ENCODE data around the gene CEACAM1. TPM values are rescaled to one million over a fixed set of nuclear protein-coding genes. Genes with fewer than 3 reads are reported as not detected.
A peak's percentile ranks its signal among the peaks of the same experiment; 100 is the strongest.

CEACAM1 gene
- total RNA-seq, 2 experiments from 2014 or later = 1.2 to 2.0 TPM

DNA sequence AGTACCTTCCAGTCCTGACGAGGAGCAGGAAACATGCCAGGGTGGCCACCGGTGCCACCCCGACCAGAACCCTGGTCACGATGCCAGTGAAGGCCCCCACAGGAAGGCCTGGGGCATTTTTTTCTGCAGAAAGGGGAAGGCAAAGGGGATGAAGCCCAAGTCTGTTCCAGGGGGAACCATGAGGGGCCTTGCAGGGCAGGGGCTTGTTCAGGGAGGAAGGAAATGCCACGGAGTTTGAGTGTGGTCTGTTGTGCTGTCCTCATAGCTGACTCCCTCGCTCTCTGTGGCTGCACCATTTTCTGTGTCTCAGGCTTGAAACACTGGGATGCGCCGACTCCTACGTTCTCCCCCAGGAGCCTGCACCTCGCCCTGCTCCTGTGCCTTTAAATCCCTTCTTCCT, 27.5 kb upstream of the CEACAM1 start:
- intact Hi-C loops (cut with DNase I, micrococcal nuclease) = no loop called here

DNA sequence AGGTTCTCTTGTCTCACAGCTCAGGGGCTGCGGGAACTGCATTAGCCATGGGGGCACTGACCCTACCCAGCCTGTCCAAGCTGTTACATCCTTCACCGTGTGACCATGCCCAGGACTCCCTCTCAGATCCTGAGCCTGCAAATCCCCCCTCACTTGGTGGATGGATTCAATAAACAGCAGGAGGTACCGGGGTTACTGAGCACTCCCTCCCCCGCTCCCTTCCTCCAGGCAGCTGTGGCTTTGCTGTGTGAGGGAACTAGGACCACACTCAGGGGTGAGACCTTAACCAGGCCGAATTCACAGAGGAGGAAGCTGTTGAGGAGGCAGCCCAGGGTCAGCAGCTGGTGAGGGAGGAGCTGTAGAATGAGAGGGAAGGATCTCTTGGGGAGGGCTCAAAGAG, 27.0 kb upstream of the CEACAM1 start:
- Mint-ChIP-seq H3K36me3 (ENCODE audit: low read depth) (no peaks in the 10 kb centered on the region), H3K4me3 (no peak overlapping the region), H3K9me3 (no peaks in the 10 kb centered on the region), H3K27me3 (peaks cover 41% of the 10 kb centered on the region), H3K4me1 (ENCODE audit: low read depth) (no peaks in the 10 kb centered on the region), H3K27ac (no peak overlapping the region)
- H3K4me1 ChIP-seq (ENCODE audit: insufficient read depth, low read length) = no peaks in the 10 kb centered on the region
- ChIA-PET POLR2A (no interaction called here), CTCF (no interaction called here)
- TF ChIP-seq, protein P1, sequence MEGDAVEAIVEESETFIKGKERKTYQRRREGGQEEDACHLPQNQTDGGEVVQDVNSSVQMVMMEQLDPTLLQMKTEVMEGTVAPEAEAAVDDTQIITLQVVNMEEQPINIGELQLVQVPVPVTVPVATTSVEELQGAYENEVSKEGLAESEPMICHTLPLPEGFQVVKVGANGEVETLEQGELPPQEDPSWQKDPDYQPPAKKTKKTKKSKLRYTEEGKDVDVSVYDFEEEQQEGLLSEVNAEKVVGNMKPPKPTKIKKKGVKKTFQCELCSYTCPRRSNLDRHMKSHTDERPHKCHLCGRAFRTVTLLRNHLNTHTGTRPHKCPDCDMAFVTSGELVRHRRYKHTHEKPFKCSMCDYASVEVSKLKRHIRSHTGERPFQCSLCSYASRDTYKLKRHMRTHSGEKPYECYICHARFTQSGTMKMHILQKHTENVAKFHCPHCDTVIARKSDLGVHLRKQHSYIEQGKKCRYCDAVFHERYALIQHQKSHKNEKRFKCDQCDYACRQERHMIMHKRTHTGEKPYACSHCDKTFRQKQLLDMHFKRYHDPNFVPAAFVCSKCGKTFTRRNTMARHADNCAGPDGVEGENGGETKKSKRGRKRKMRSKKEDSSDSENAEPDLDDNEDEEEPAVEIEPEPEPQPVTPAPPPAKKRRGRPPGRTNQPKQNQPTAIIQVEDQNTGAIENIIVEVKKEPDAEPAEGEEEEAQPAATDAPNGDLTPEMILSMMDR (IDR thresholded peaks at IDR 0.05) = no peak
- no peaks in the 10 kb centered on the region for H3K36me3 ChIP-seq (ENCODE audit: insufficient read depth, low read length)
- ATAC-seq (ENCODE audit: poor library complexity) (no peak), DNase-seq (peak in 1 of 14 experiments; percentile 10)
- H3K27me3 ChIP-seq (ENCODE audit: control insufficient read depth in 1 of 2, insufficient read depth in 2 of 2, low read length in 2 of 2) = peaks cover 5 to 6% of the 10 kb centered on the region in 2 experiments
- no peak overlapping the region for H3K27ac ChIP-seq (ENCODE audit: low read depth in 1 of 2, low read length in 2 of 2)
- H3K4me3 ChIP-seq (ENCODE audit: low read length) = no peak overlapping the region
- peaks cover 0 to 4% of the 10 kb centered on the region in 2 experiments for H3K9me3 ChIP-seq (ENCODE audit: control insufficient read depth in 1 of 2, insufficient read depth in 1 of 2, low read length in 2 of 2)
- intact Hi-C loops (cut with DNase I, micrococcal nuclease) = no loop called here

More for the DNA sequence above, 27.5 kb upstream of the CEACAM1 start:
- CTCF ChIA-PET = no interaction called here
- POLR2A ChIA-PET = no interaction called here
- Mint-ChIP-seq H3K4me3 (no peak overlapping the region), H3K9me3 (no peaks in the 10 kb centered on the region), H3K4me1 (ENCODE audit: low read depth) (no peaks in the 10 kb centered on the region), H3K27me3 (peaks cover 37% of the 10 kb centered on the region), H3K36me3 (ENCODE audit: low read depth) (no peaks in the 10 kb centered on the region), H3K27ac (no peak overlapping the region)
- ATAC-seq (ENCODE audit: poor library complexity) (no peak), DNase-seq (no peak)
- TF ChIP-seq, protein P1 (IDR thresholded peaks at IDR 0.05) = no peak
- no peak overlapping the region for H3K4me3 ChIP-seq (ENCODE audit: low read length)
- peaks cover 5 to 6% of the 10 kb centered on the region in 2 experiments for H3K27me3 ChIP-seq (ENCODE audit: control insufficient read depth in 1 of 2, insufficient read depth in 2 of 2, low read length in 2 of 2)
- no peaks in the 10 kb centered on the region for H3K9me3 ChIP-seq (ENCODE audit: control insufficient read depth in 1 of 2, insufficient read depth in 1 of 2, low read length in 2 of 2)
- no peaks in the 10 kb centered on the region for H3K4me1 ChIP-seq (ENCODE audit: insufficient read depth, low read length)
- H3K36me3 ChIP-seq (ENCODE audit: insufficient read depth, low read length) = no peaks in the 10 kb centered on the region
- no peak overlapping the region for H3K27ac ChIP-seq (ENCODE audit: low read depth in 1 of 2, low read length in 2 of 2)

DNA sequence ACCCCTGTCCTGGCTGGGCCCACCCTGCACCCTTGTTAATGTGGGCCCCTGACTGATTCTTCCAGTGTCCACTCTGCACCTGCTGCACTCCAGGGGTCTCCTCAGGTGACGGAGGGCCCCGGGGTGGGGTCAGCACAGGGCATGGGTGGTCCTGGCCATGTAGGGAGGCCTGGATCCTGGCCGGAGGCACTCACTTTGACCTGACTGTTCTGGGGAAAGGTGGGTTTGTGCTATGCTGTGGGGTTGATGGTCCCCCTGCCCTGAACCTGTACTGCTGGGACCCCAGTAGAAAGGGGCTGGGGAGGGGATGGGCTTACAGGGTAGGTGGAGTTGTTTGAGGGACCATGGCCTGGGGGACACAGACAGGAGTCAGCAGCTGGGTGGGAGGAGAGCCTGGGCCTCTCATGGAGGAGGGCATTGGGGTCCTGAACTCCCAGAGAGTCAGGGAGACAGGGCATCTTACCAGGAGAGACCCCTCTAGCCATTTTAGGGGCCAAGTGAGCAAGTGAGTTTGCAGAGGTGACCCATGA, 25.8 kb upstream of the CEACAM1 start:
- H3K4me1 Mint-ChIP-seq (ENCODE audit: low read depth) = no peaks in the 10 kb centered on the region
- Histone ChIP-seq H3K4me1 (ENCODE audit: insufficient read depth, low read length) (no peaks in the 10 kb centered on the region), H3K9me3 (ENCODE audit: control insufficient read depth in 1 of 2, insufficient read depth in 1 of 2, low read length in 2 of 2) (peaks cover 0 to 5% of the 10 kb centered on the region in 2 experiments), H3K4me3 (ENCODE audit: low read length) (no peak overlapping the region), H3K27me3 (ENCODE audit: control insufficient read depth in 1 of 2, insufficient read depth in 2 of 2, low read length in 2 of 2) (peaks cover 5 to 6% of the 10 kb centered on the region in 2 experiments), H3K27ac (ENCODE audit: low read depth in 1 of 2, low read length in 2 of 2) (no peak overlapping the region), H3K36me3 (ENCODE audit: insufficient read depth, low read length) (no peaks in the 10 kb centered on the region)
- H3K4me3 Mint-ChIP-seq = no peak overlapping the region
- TF ChIP-seq, protein P1 (IDR thresholded peaks at IDR 0.05) = no peak
- peaks cover 5% of the 10 kb centered on the region for H3K9me3 Mint-ChIP-seq
- DNase-seq (no peak), ATAC-seq (ENCODE audit: poor library complexity) (no peak)
- no peaks in the 10 kb centered on the region for H3K36me3 Mint-ChIP-seq (ENCODE audit: low read depth)
- CTCF ChIA-PET = no interaction called here
- intact Hi-C loops (cut with DNase I, micrococcal nuclease) = no loop called here
- POLR2A ChIA-PET = no interaction called here
- H3K27ac Mint-ChIP-seq = no peak overlapping the region
- peaks cover 45% of the 10 kb centered on the region for H3K27me3 Mint-ChIP-seq

Data from CD4-positive, alpha-beta T cell (primary cell).